ENCODE data around the gene ALKBH1.

ALKBH1 gene

GRCh38 chr14:77717608-77718305, 9.9 kb upstream of the ALKBH1 start:
- Histone ChIP-seq H3K27me3 (ENCODE audit: insufficient read depth, poor library complexity, severe bottlenecking) (no peaks in the 10 kb centered on the region), H3K27ac (ENCODE audit: poor library complexity, severe bottlenecking) (no peak overlapping the region), H3K9me3 (ENCODE audit: severe bottlenecking) (no peaks in the 10 kb centered on the region), H3K36me3 (ENCODE audit: low read depth) (peaks cover 98% of the 10 kb centered on the region), H3K4me1 (ENCODE audit: insufficient read depth, poor library complexity, severe bottlenecking) (no peaks in the 10 kb centered on the region), H3K4me3 (ENCODE audit: severe bottlenecking) (no peak overlapping the region)
- ATAC-seq (ENCODE audit: low read depth) (no peak), DNase-seq (ENCODE audit: low spot score) (no peak)
- no peak for TF ChIP-seq CTCF (IDR thresholded peaks at IDR 0.05; ENCODE audit: poor library complexity, severe bottlenecking)

- H3K4me1 ChIP-seq (ENCODE audit: insufficient read depth, poor library complexity, severe bottlenecking), result no peaks in the 10 kb centered on the region
- no peaks in the 10 kb centered on the region for H3K27me3 ChIP-seq (ENCODE audit: insufficient read depth, poor library complexity, severe bottlenecking)
- H3K9me3 ChIP-seq (ENCODE audit: severe bottlenecking), result no peaks in the 10 kb centered on the region
- TF ChIP-seq CTCF (IDR thresholded peaks at IDR 0.05; ENCODE audit: poor library complexity, severe bottlenecking), result no peak
- no peak overlapping the region for H3K4me3 ChIP-seq (ENCODE audit: severe bottlenecking)
- no peak overlapping the region for H3K27ac ChIP-seq (ENCODE audit: poor library complexity, severe bottlenecking)
- H3K36me3 ChIP-seq (ENCODE audit: low read depth), result peaks cover 100% of the 10 kb centered on the region
- DNase-seq (ENCODE audit: low spot score) (no peak), ATAC-seq (ENCODE audit: low read depth) (no peak)
These were observed 7.1 kb upstream of the ALKBH1 start for GRCh38 chr14:77714926-77715325.

- Histone ChIP-seq H3K27me3 (ENCODE audit: insufficient read depth, poor library complexity, severe bottlenecking) (no peaks in the 10 kb centered on the region), H3K4me1 (ENCODE audit: insufficient read depth, poor library complexity, severe bottlenecking) (peaks cover 12% of the 10 kb centered on the region), H3K9me3 (ENCODE audit: severe bottlenecking) (no peaks in the 10 kb centered on the region), H3K27ac (ENCODE audit: poor library complexity, severe bottlenecking) (no peak overlapping the region), H3K4me3 (ENCODE audit: severe bottlenecking) (no peak overlapping the region), H3K36me3 (ENCODE audit: low read depth) (peaks cover 79% of the 10 kb centered on the region)
- TF ChIP-seq CTCF (IDR thresholded peaks at IDR 0.05; ENCODE audit: poor library complexity, severe bottlenecking), result no peak
- ATAC-seq (ENCODE audit: low read depth) (no peak), DNase-seq (ENCODE audit: low spot score) (no peak)
These were observed 2.5 kb upstream of the ALKBH1 start for GRCh38 chr14:77710364-77710763.

GRCh38 chr14:77709412-77709811, 1.6 kb upstream of the ALKBH1 start:
- ATAC-seq (ENCODE audit: low read depth), result no peak
- no peak for TF ChIP-seq CTCF (IDR thresholded peaks at IDR 0.05; ENCODE audit: poor library complexity, severe bottlenecking)
- Histone ChIP-seq H3K27ac (ENCODE audit: poor library complexity, severe bottlenecking) (no peak overlapping the region), H3K9me3 (ENCODE audit: severe bottlenecking) (no peaks in the 10 kb centered on the region), H3K4me3 (ENCODE audit: severe bottlenecking) (peak overlapping the region; percentile 59), H3K36me3 (ENCODE audit: low read depth) (peaks cover 75% of the 10 kb centered on the region), H3K4me1 (ENCODE audit: insufficient read depth, poor library complexity, severe bottlenecking) (peaks cover 12% of the 10 kb centered on the region), H3K27me3 (ENCODE audit: insufficient read depth, poor library complexity, severe bottlenecking) (no peaks in the 10 kb centered on the region)
- no peak for DNase-seq (ENCODE audit: low spot score)

GRCh38 chr14:77708749-77709148, 926 bp upstream of the ALKBH1 start:
- Histone ChIP-seq H3K27ac (ENCODE audit: poor library complexity, severe bottlenecking) (no peak overlapping the region), H3K4me3 (ENCODE audit: severe bottlenecking) (peak overlapping the region; percentile 59)
- no peak for TF ChIP-seq CTCF (IDR thresholded peaks at IDR 0.05; ENCODE audit: poor library complexity, severe bottlenecking)

More at GRCh38 chr14:77708749-77709148, 926 bp upstream of the ALKBH1 start:
- Histone ChIP-seq H3K4me1 (ENCODE audit: insufficient read depth, poor library complexity, severe bottlenecking) (peaks cover 12% of the 10 kb centered on the region), H3K36me3 (ENCODE audit: low read depth) (peaks cover 75% of the 10 kb centered on the region), H3K9me3 (ENCODE audit: severe bottlenecking) (no peaks in the 10 kb centered on the region), H3K27me3 (ENCODE audit: insufficient read depth, poor library complexity, severe bottlenecking) (no peaks in the 10 kb centered on the region)
- ATAC-seq (ENCODE audit: low read depth), result no peak
- no peak for DNase-seq (ENCODE audit: low spot score)

All from RWPE2 (cell line).